T-cell (primary cell): ENCODE measurements around the gene ADAMTS17. TPM values are rescaled to one million over a fixed set of nuclear protein-coding genes. Genes with fewer than 3 reads are reported as not detected.

ENCODE experiments used
- ATAC-seq, 4 experiments: fragments of 200-7000 bp in 3 of 4; fragments of 150-1000 bp in 1 of 4; cut with Tn5 transposase; replicated peaks in 1 of 4; 1 replicate in 3 of 4; 2 replicates in 1 of 4; pipeline ENCODE4 v1.10.0; 2021; ENCODE audit warnings: moderate library complexity in 3 of 4, mild to moderate bottlenecking in 2 of 4, moderate number of reproducible peaks in 1 of 4
- CTCF ChIA-PET, 2 donors: fragments of 300-600 bp; sonication (Branson Sonifier 250); formaldehyde crosslinking; loops; one replicate each; lab custom pipeline; 2022; ENCODE audit warnings: antibody characterized with exemption in 2 of 2; lab: Charles Lee
- POLR2A ChIA-PET, 2 donors: fragments of 300-600 bp; sonication (Branson Sonifier 250); formaldehyde crosslinking; loops; one replicate each; lab custom pipeline; 2022; ENCODE audit warnings: antibody characterized with exemption in 2 of 2; lab: Charles Lee
- DNase-seq, 35 experiments: peaks; one replicate each; pipeline versions ENCODE4 v3.0.0 to v3.0.0-alpha.2; 2013 to 2023
- H3K27ac ChIP-seq: one replicate; pipeline ENCODE4 v1.5.1; 2013; ENCODE audit warnings: low read length
- H3K27me3 ChIP-seq, 2 experiments: replicated peaks in 1 of 2; 1 replicate in 1 of 2; 2 replicates in 1 of 2; pipeline versions ENCODE4 v1.6.1 to v1.7.0; 2013; ENCODE audit warnings: low read length in 1 of 2, mixed read lengths in 1 of 2; ENCODE audit not compliant: control insufficient read depth in 2 of 2, insufficient read depth in 2 of 2; ENCODE audit errors: extremely low read depth in 1 of 2
- H3K36me3 ChIP-seq, 2 donors: 1 replicate in 1 of 2; 2 replicates in 1 of 2; pipeline versions ENCODE4 v1.6.1 to v1.7.0; 2013; ENCODE audit warnings: low read length in 1 of 2; ENCODE audit not compliant: control insufficient read depth in 2 of 2, insufficient read depth in 1 of 2; ENCODE audit errors: extremely low read depth in 1 of 2
- H3K4me1 ChIP-seq, 2 experiments: 1 replicate in 1 of 2; 2 replicates in 1 of 2; pipeline versions ENCODE4 v1.6.1 to v1.7.0; 2013; ENCODE audit warnings: low read length in 2 of 2, mixed read lengths in 1 of 2; ENCODE audit not compliant: insufficient read depth in 2 of 2, control insufficient read depth in 1 of 2; ENCODE audit errors: extremely low read depth in 1 of 2
- H3K4me3 ChIP-seq, 2 donors: 1 replicate in 1 of 2; 2 replicates in 1 of 2; pipeline versions ENCODE4 v1.5.1 to v1.7.0; 2013; ENCODE audit warnings: mild to moderate bottlenecking in 2 of 2, low read length in 1 of 2, moderate library complexity in 1 of 2; ENCODE audit not compliant: control insufficient read depth in 1 of 2; ENCODE audit errors: extremely low read depth in 1 of 2
- H3K9me3 ChIP-seq: 2 replicates; pipeline ENCODE4 v1.7.0; 2013
- H3K27ac Mint-ChIP-seq, 2 donors: one replicate each; pipeline ENCODE4 v1.8.0; 2020 to 2021; ENCODE audit warnings: mild to moderate bottlenecking in 2 of 2, mixed read lengths in 2 of 2
- H3K27me3 Mint-ChIP-seq, 2 donors: one replicate each; pipeline ENCODE4 v1.8.0; 2021 to 2022; ENCODE audit warnings: mixed read lengths in 2 of 2
- H3K36me3 Mint-ChIP-seq: one replicate; pipeline ENCODE4 v1.8.0; 2021; ENCODE audit warnings: mixed read lengths
- H3K4me1 Mint-ChIP-seq, 3 donors: one replicate each; pipeline ENCODE4 v1.8.0; 2020 to 2022; ENCODE audit warnings: mixed read lengths in 3 of 3, mild to moderate bottlenecking in 1 of 3
- H3K4me3 Mint-ChIP-seq, 3 donors: one replicate each; pipeline ENCODE4 v1.8.0; 2020 to 2022; ENCODE audit warnings: mild to moderate bottlenecking in 3 of 3, mixed read lengths in 3 of 3, moderate library complexity in 3 of 3
- H3K9me3 Mint-ChIP-seq, 3 donors: one replicate each; pipeline ENCODE4 v1.8.0; 2020 to 2022; ENCODE audit warnings: mixed read lengths in 3 of 3
- WGBS: methylation state at CpG from one replicate; pipeline ENCODE4 v1.1.5; 2013; ENCODE audit warnings: missing lambda C conversion rate; ENCODE audit not compliant: insufficient coverage; 5-methylcytosine and 5-hydroxymethylcytosine counted together
- total RNA-seq, 35 experiments: library from RNA in 6 of 35; stranded (reverse) in 6 of 35; fragments of 120-200 nt in 1 of 35; gene quantifications; one replicate each; pipeline versions ENCODE4 v1.2.1 to v1.2.4 and lab custom pipeline; 2013 to 2026

The ADAMTS17 gene
- total RNA-seq, 5 donors from 2014 or later (not counting 1 experiment from before 2014, with no cell fraction given), result 8.9 to 17.8 (median 11.6) TPM

GRCh38 chr15:100043068-100043641 lies 298.6 kb downstream of the ADAMTS17 start:
- ATAC-seq (no peak), DNase-seq (no peak)
- Histone ChIP-seq H3K4me3 (no peak overlapping the region), H3K27ac (no peak overlapping the region), H3K4me1 (no peaks in the 10 kb centered on the region), H3K27me3 (no peaks in the 10 kb centered on the region), H3K9me3 (no peaks in the 10 kb centered on the region), H3K36me3 (no peaks in the 10 kb centered on the region)
- Mint-ChIP-seq H3K36me3 (peaks cover 34% of the 10 kb centered on the region), H3K27me3 (no peaks in the 10 kb centered on the region), H3K4me1 (no peaks in the 10 kb centered on the region), H3K9me3 (peaks cover 0 to 5% (median 2%) of the 10 kb centered on the region in 3 donors), H3K27ac (no peak overlapping the region), H3K4me3 (no peak overlapping the region)
- 60% methylated on average over 1 of the region's 8 CpGs for WGBS
- POLR2A ChIA-PET, result no interaction called here
- CTCF ChIA-PET, result no interaction called here

GRCh38 chr15:100042558-100042957 lies 299.2 kb downstream of the ADAMTS17 start:
- Mint-ChIP-seq H3K9me3 (peaks cover 0 to 5% (median 0%) of the 10 kb centered on the region in 3 donors), H3K36me3 (peaks cover 28% of the 10 kb centered on the region), H3K4me3 (no peak overlapping the region), H3K27me3 (no peaks in the 10 kb centered on the region), H3K4me1 (no peaks in the 10 kb centered on the region), H3K27ac (no peak overlapping the region)
- H3K36me3 ChIP-seq, result no peaks in the 10 kb centered on the region
- WGBS, result 85% methylated on average over 4 of the region's 5 CpGs
- H3K27me3 ChIP-seq, result no peaks in the 10 kb centered on the region
- ChIA-PET POLR2A (no interaction called here), CTCF (no interaction called here)
- ATAC-seq, result no peak
- no peak for DNase-seq
- H3K27ac ChIP-seq, result no peak overlapping the region
- H3K4me1 ChIP-seq, result no peaks in the 10 kb centered on the region
- no peaks in the 10 kb centered on the region for H3K9me3 ChIP-seq
- no peak overlapping the region for H3K4me3 ChIP-seq

GRCh38 chr15:100041127-100041828 lies 300.5 kb downstream of the ADAMTS17 start:
- peaks cover 0 to under 1% of the 10 kb centered on the region in 2 experiments for H3K27me3 ChIP-seq
- ChIA-PET POLR2A (no interaction called here), CTCF (no interaction called here)
- H3K36me3 ChIP-seq, result no peaks in the 10 kb centered on the region
- H3K4me1 Mint-ChIP-seq, result no peaks in the 10 kb centered on the region
- DNase-seq (no peak), ATAC-seq (no peak)
- WGBS, result 88% methylated on average over 4 of the region's 6 CpGs
- H3K4me3 ChIP-seq, result no peak overlapping the region
- H3K4me3 Mint-ChIP-seq, result no peak overlapping the region
- H3K27ac Mint-ChIP-seq, result no peak overlapping the region
- no peaks in the 10 kb centered on the region for H3K9me3 Mint-ChIP-seq
- H3K27ac ChIP-seq, result no peak overlapping the region
- H3K9me3 ChIP-seq, result no peaks in the 10 kb centered on the region
- H3K4me1 ChIP-seq, result no peaks in the 10 kb centered on the region
- H3K27me3 Mint-ChIP-seq, result no peaks in the 10 kb centered on the region
- H3K36me3 Mint-ChIP-seq, result peaks cover 19% of the 10 kb centered on the region

DNA sequence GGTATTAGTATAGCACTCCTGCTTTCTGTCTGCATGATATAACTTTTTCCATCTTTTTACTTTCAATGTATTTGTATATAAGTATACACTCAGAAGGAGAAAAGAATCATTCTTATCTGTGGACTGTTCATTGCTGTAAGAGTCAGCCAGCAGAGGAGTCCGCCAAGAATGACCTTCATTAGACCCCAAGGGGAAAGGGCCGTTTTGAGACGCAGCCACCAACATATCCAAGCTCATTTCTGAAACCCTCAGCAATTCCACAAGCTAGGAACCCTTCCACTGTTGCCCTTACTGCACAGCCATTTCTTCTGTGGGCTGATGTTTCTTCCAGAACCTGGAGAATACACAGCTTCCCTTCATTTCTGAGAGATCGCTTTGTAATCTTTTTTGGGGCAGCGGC lies 301.8 kb downstream of the ADAMTS17 start:
- ChIA-PET POLR2A (no interaction called here), CTCF (no interaction called here)
- Mint-ChIP-seq H3K27ac (no peak overlapping the region), H3K9me3 (no peaks in the 10 kb centered on the region), H3K4me3 (no peak overlapping the region), H3K36me3 (peaks cover 26% of the 10 kb centered on the region), H3K4me1 (no peaks in the 10 kb centered on the region), H3K27me3 (no peaks in the 10 kb centered on the region)
- H3K27me3 ChIP-seq, result peaks cover 0 to 5% of the 10 kb centered on the region in 2 experiments
- no peak overlapping the region for H3K27ac ChIP-seq
- no peak overlapping the region for H3K4me3 ChIP-seq
- WGBS, result 85% methylated on average over 3 of the region's 5 CpGs
- H3K36me3 ChIP-seq, result no peaks in the 10 kb centered on the region
- DNase-seq (no peak), ATAC-seq (no peak)
- no peaks in the 10 kb centered on the region for H3K4me1 ChIP-seq
- H3K9me3 ChIP-seq, result no peaks in the 10 kb centered on the region

DNA sequence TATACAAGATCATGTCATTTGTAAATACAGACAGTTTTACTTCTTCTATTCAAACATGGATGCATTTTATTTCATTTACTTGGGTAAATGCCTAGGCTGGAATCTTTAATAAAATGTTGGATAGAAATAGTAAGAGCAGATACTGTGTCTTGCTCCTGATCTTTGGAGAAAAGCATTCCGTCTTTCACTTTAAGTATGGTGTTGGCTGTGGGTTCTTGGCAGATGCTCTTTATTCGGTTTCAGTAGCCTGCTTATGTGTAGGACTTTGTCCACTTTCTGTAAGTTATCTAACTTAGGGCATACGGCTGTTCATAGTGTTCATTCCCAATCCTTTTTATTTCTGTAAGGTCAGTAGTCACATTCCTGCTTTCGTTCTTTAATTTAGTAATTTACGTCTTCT lies 303.0 kb downstream of the ADAMTS17 start:
- H3K4me1 ChIP-seq, result no peaks in the 10 kb centered on the region
- POLR2A ChIA-PET, result no interaction called here

DNA sequence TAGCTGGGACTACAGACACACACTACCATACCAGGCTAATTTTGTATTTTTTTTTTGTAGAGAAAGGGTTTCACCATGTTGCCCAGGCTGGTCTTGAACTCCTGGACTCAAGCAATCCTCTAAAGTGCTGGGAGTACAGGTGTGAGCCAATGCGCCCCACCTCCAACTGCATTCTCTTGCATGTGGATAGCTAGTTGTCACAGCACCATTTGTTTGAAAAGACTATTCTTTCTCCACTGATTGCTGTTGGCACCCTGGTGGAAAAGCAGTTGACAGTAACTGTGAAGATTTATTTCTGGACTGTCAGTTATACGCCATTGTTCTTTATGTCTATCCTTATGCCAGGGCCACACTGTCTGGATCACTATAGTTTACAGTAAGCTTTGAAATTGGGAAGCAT lies 303.9 kb downstream of the ADAMTS17 start:
- ChIA-PET POLR2A (no interaction called here), CTCF (no interaction called here)
- no peaks in the 10 kb centered on the region for H3K9me3 Mint-ChIP-seq
- no peaks in the 10 kb centered on the region for H3K36me3 ChIP-seq
- H3K27ac ChIP-seq, result no peak overlapping the region
- H3K9me3 ChIP-seq, result no peaks in the 10 kb centered on the region
- DNase-seq, result no peak
- no peaks in the 10 kb centered on the region for H3K4me1 Mint-ChIP-seq
- H3K27ac Mint-ChIP-seq, result no peak overlapping the region
- H3K4me1 ChIP-seq, result no peaks in the 10 kb centered on the region
- no peak overlapping the region for H3K4me3 ChIP-seq
- no peaks in the 10 kb centered on the region for H3K27me3 Mint-ChIP-seq
- ATAC-seq, result no peak
- WGBS, result 100% methylated on average over 1 of the region's 2 CpGs
- no peak overlapping the region for H3K4me3 Mint-ChIP-seq
- H3K27me3 ChIP-seq, result peaks cover 0 to 5% of the 10 kb centered on the region in 2 experiments
- peaks cover 23% of the 10 kb centered on the region for H3K36me3 Mint-ChIP-seq

More for the DNA sequence above, 303.0 kb downstream of the ADAMTS17 start:
- Histone ChIP-seq H3K4me3 (no peak overlapping the region), H3K9me3 (no peaks in the 10 kb centered on the region), H3K27me3 (peaks cover 0 to 5% of the 10 kb centered on the region in 2 experiments), H3K27ac (no peak overlapping the region), H3K36me3 (no peaks in the 10 kb centered on the region)
- DNase-seq (no peak), ATAC-seq (no peak)
- no peak overlapping the region for H3K27ac Mint-ChIP-seq
- H3K27me3 Mint-ChIP-seq, result no peaks in the 10 kb centered on the region
- WGBS, result 69% methylated on average over 2 of the region's 5 CpGs
- H3K9me3 Mint-ChIP-seq, result no peaks in the 10 kb centered on the region
- H3K36me3 Mint-ChIP-seq, result peaks cover 23% of the 10 kb centered on the region
- H3K4me3 Mint-ChIP-seq, result no peak overlapping the region
- CTCF ChIA-PET, result no interaction called here
- no peaks in the 10 kb centered on the region for H3K4me1 Mint-ChIP-seq
